H9 (cell line): Measurements from ENCODE around the gene NGFR. TPM values are rescaled to one million over a fixed set of nuclear protein-coding genes. Genes with fewer than 3 reads are reported as not detected.

Source experiments
- DNase-seq: peaks from one replicate; pipeline ENCODE4 v3.0.0-alpha.2; 2017
- H2AFZ ChIP-seq: one replicate; pipeline ENCODE4 v1.6.1; 2013; ENCODE audit warnings: mild to moderate bottlenecking, low read length, control low read depth, moderate library complexity
- H2AK5ac ChIP-seq: 2 replicates; pipeline ENCODE4 v1.6.1; 2013; ENCODE audit warnings: low read length, control low read depth, mixed read lengths; ENCODE audit not compliant: insufficient read length
- H2BK120ac ChIP-seq: one replicate; pipeline ENCODE4 v1.6.1; 2013; ENCODE audit warnings: low read depth, mild to moderate bottlenecking, low read length, control low read depth, inconsistent platforms; ENCODE audit not compliant: poor library complexity, severe bottlenecking
- H2BK12ac ChIP-seq: 2 replicates; pipeline ENCODE4 v1.6.1; 2013; ENCODE audit warnings: low read length, control low read depth, mixed read lengths, low read depth; ENCODE audit not compliant: insufficient read length
- H2BK15ac ChIP-seq: 2 replicates; pipeline ENCODE4 v1.6.1; 2013; ENCODE audit warnings: low read depth, low read length, control low read depth
- H2BK20ac ChIP-seq: one replicate; pipeline ENCODE4 v1.6.1; 2013; ENCODE audit warnings: low read depth, mild to moderate bottlenecking, low read length, control low read depth, inconsistent platforms; ENCODE audit not compliant: poor library complexity, severe bottlenecking
- H2BK5ac ChIP-seq: 2 replicates; pipeline ENCODE4 v1.6.1; 2013; ENCODE audit warnings: low read length, control low read depth, mixed read lengths; ENCODE audit not compliant: insufficient read length
- H3K14ac ChIP-seq: 2 replicates; pipeline ENCODE4 v1.6.1; 2013; ENCODE audit warnings: low read length, control low read depth; ENCODE audit not compliant: insufficient read depth
- H3K18ac ChIP-seq: 2 replicates; pipeline ENCODE4 v1.6.1; 2013; ENCODE audit warnings: low read depth, mild to moderate bottlenecking, mixed read lengths, low read length, control low read depth; ENCODE audit not compliant: insufficient read length
- H3K23ac ChIP-seq: 2 replicates; pipeline ENCODE4 v1.6.1; 2013; ENCODE audit warnings: low read length, control low read depth, mixed read lengths, low read depth; ENCODE audit not compliant: insufficient read length
- H3K23me2 ChIP-seq: 2 replicates; pipeline ENCODE4 v1.6.1; 2013; ENCODE audit warnings: low read depth, mild to moderate bottlenecking, mixed read lengths, low read length, control low read depth; ENCODE audit not compliant: insufficient read length, poor library complexity, severe bottlenecking
- H3K27ac ChIP-seq: 2 replicates; pipeline ENCODE4 v1.5.1; 2013; ENCODE audit warnings: low read length, control low read depth, mixed read lengths, low read depth; ENCODE audit not compliant: insufficient read length
- H3K27me3 ChIP-seq: 2 replicates; pipeline ENCODE4 v1.6.1; 2013; ENCODE audit warnings: low read length, control low read depth, inconsistent platforms; ENCODE audit not compliant: insufficient read depth
- H3K4ac ChIP-seq: 2 replicates; pipeline ENCODE4 v1.6.1; 2013; ENCODE audit warnings: low read depth, mild to moderate bottlenecking, control low read depth, inconsistent platforms, low read length, moderate library complexity
- H3K4me1 ChIP-seq: 2 replicates; pipeline ENCODE4 v1.6.1; 2013; ENCODE audit warnings: low read length, control low read depth, inconsistent platforms; ENCODE audit not compliant: insufficient read depth
- H3K4me2 ChIP-seq: 2 replicates; pipeline ENCODE4 v1.6.1; 2013; ENCODE audit warnings: low read length, control low read depth, mixed read lengths; ENCODE audit not compliant: insufficient read length, insufficient read depth
- H3K56ac ChIP-seq: 2 replicates; pipeline ENCODE4 v1.6.1; 2013; ENCODE audit warnings: low read depth, mild to moderate bottlenecking, mixed read lengths, low read length, control low read depth; ENCODE audit not compliant: insufficient read length
- H3K79me1 ChIP-seq: 2 replicates; pipeline ENCODE4 v1.6.1; 2013; ENCODE audit warnings: low read depth, mild to moderate bottlenecking, moderate library complexity, low read length, control low read depth, inconsistent platforms; ENCODE audit not compliant: insufficient read depth, poor library complexity, severe bottlenecking
- H3K79me2 ChIP-seq: 2 replicates; pipeline ENCODE4 v1.6.1; 2013; ENCODE audit warnings: low read length, control low read depth, inconsistent platforms; ENCODE audit not compliant: insufficient read depth
- H3K9ac ChIP-seq: 2 replicates; pipeline ENCODE4 v1.6.1; 2013; ENCODE audit warnings: low read length, control low read depth, mixed read lengths; ENCODE audit not compliant: insufficient read length; ENCODE audit errors: extremely low read depth
- H3K9me3 ChIP-seq: one replicate; pipeline ENCODE4 v1.6.1; 2013; ENCODE audit warnings: low read depth, low read length, inconsistent platforms; ENCODE audit not compliant: control insufficient read depth
- H3T11ph ChIP-seq: one replicate; pipeline ENCODE4 v1.6.1; 2013; ENCODE audit warnings: mild to moderate bottlenecking, low read length, control low read depth, inconsistent platforms
- H4K20me1 ChIP-seq: one replicate; pipeline ENCODE4 v1.6.1; 2013; ENCODE audit not compliant: control insufficient read depth, insufficient read length, insufficient read depth
- H4K5ac ChIP-seq: 2 replicates; pipeline ENCODE4 v1.6.1; 2013; ENCODE audit warnings: low read depth, mild to moderate bottlenecking, mixed read lengths, low read length, control low read depth; ENCODE audit not compliant: insufficient read length
- H4K8ac ChIP-seq: replicated peaks from 2 replicates; pipeline ENCODE4 v1.6.1; 2013; ENCODE audit warnings: low read length, control low read depth, mixed read lengths, low read depth; ENCODE audit not compliant: insufficient read length
- H4K91ac ChIP-seq: 2 replicates; pipeline ENCODE4 v1.6.1; 2013; ENCODE audit warnings: low read depth, mild to moderate bottlenecking, moderate library complexity, mixed read lengths, low read length, control low read depth; ENCODE audit not compliant: insufficient read length
- H3K27ac Mint-ChIP-seq, 3 experiments: 2 replicates in 2 of 3; 3 replicates in 1 of 3; pipeline ENCODE4 v1.8.0; 2020 to 2021; ENCODE audit warnings: mixed read lengths in 3 of 3, mild to moderate bottlenecking in 1 of 3, moderate library complexity in 1 of 3
- H3K27me3 Mint-ChIP-seq: 2 replicates; pipeline ENCODE4 v1.8.0; 2021; ENCODE audit warnings: low read depth, mild to moderate bottlenecking, moderate library complexity, mixed read lengths
- H3K36me3 Mint-ChIP-seq, 3 experiments: 2 replicates in 2 of 3; 3 replicates in 1 of 3; pipeline ENCODE4 v1.8.0; 2020 to 2021; ENCODE audit warnings: low read depth in 3 of 3, mixed read lengths in 3 of 3; ENCODE audit not compliant: insufficient read depth in 1 of 3
- H3K4me1 Mint-ChIP-seq, 2 experiments: 2 replicates each; pipeline ENCODE4 v1.8.0; 2020; ENCODE audit warnings: mixed read lengths in 2 of 2
- H3K4me3 Mint-ChIP-seq, 2 experiments: 2 replicates in 1 of 2; 3 replicates in 1 of 2; pipeline ENCODE4 v1.8.0; 2020 to 2021; ENCODE audit warnings: mild to moderate bottlenecking in 2 of 2, mixed read lengths in 2 of 2, moderate library complexity in 1 of 2
- H3K9me3 Mint-ChIP-seq, 2 experiments: 2 replicates in 1 of 2; 3 replicates in 1 of 2; pipeline ENCODE4 v1.8.0; 2020; ENCODE audit warnings: mild to moderate bottlenecking in 2 of 2, mixed read lengths in 2 of 2, moderate library complexity in 1 of 2
- CTCF ChIP-seq: fragments of 200-600 bp; sonication (generic); conservative IDR thresholded peaks from 3 replicates; pipeline ENCODE4 v1.8.0; 2021; ENCODE audit warnings: antibody characterized with exemption, mild to moderate bottlenecking
- WGBS: extraction: QIAGEN DNeasy Blood & Tissue Kit; methylation state at CpG from one replicate; pipeline ENCODE4 v1.1.7; 2013; ENCODE audit warnings: missing lambda C conversion rate, low lambda C conversion rate, mixed read lengths; ENCODE audit not compliant: insufficient read length; ENCODE audit errors: extremely low coverage; 5-methylcytosine and 5-hydroxymethylcytosine counted together
- total RNA-seq: library from RNA; stranded (reverse); gene quantifications from 2 replicates; pipeline ENCODE4 v1.2.1, GENCODE V29; 2021

Gene NGFR
- total RNA-seq, 1 experiment from 2014 or later = 9.6 TPM

DNA sequence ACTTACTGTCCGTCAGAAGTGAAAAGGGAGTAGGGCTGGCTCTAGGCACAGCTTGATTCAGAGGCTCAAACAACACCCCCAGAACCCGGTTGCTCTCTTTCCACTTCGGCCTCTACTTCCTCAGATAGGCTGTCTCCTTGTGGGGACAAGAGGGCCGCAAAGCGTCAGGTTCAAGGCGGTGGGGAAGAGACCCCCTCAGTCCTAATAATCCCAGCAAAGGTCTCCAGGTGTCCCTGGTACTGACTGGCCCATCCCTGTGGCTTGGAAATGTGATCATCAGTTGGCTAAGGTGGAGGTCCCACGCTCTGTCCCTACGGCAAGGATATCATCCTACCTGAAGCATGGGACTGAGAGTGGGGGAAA lies 26.0 kb downstream of the NGFR start:
- Histone ChIP-seq H3K56ac (no peak overlapping the region), H4K20me1 (no peaks in the 10 kb centered on the region), H2BK15ac (no peak overlapping the region), H3K4me1 (no peaks in the 10 kb centered on the region; the same call in 1 of the 2 replicates), H4K5ac (no peak overlapping the region), H3K79me1 (no peaks in the 10 kb centered on the region), H3K27ac (no peak overlapping the region), H3K4me2 (no peak overlapping the region), H3K18ac (no peak overlapping the region), H3T11ph (no peak overlapping the region), H3K27me3 (no peaks in the 10 kb centered on the region), H3K4ac (no peak overlapping the region), H2BK20ac (no peak overlapping the region), H3K9me3 (no peaks in the 10 kb centered on the region), H2BK120ac (no peak overlapping the region), H4K8ac (no peak overlapping the region), H3K23me2 (no peaks in the 10 kb centered on the region), H2AK5ac (no peak overlapping the region), H2BK12ac (no peak overlapping the region), H2AFZ (no peak overlapping the region), H2BK5ac (no peak overlapping the region), H4K91ac (no peak overlapping the region), H3K9ac (no peak overlapping the region), H3K79me2 (no peaks in the 10 kb centered on the region), H3K23ac (no peak overlapping the region), H3K14ac (no peak overlapping the region)
- TF ChIP-seq CTCF = no peak
- peak; percentile 23 for DNase-seq
- Mint-ChIP-seq H3K27me3 (peaks cover 2% of the 10 kb centered on the region), H3K9me3 (no peaks in the 10 kb centered on the region), H3K27ac (no peak overlapping the region), H3K4me1 (peaks cover 5 to 11% of the 10 kb centered on the region in 2 experiments), H3K4me3 (no peak overlapping the region), H3K36me3 (no peaks in the 10 kb centered on the region)
- no CpG with 5 or more reads among the region's 8 CpGs for WGBS
